HG03066 (cell line): ENCODE data around the gene LCN6.
"Not testable (repeated sequence)": the region's sequence is repeated elsewhere in the genome, so short reads cannot be mapped to it uniquely, and the experiment has no call there.

Experiments used
- ATAC-seq: cut with Tn5 transposase; IDR thresholded peaks from one replicate; pipeline ENCODE4 v1.9.1; 2021; ENCODE audit warnings: low read depth; ENCODE audit not compliant: unreplicated experiment

Gene LCN6

DNA sequence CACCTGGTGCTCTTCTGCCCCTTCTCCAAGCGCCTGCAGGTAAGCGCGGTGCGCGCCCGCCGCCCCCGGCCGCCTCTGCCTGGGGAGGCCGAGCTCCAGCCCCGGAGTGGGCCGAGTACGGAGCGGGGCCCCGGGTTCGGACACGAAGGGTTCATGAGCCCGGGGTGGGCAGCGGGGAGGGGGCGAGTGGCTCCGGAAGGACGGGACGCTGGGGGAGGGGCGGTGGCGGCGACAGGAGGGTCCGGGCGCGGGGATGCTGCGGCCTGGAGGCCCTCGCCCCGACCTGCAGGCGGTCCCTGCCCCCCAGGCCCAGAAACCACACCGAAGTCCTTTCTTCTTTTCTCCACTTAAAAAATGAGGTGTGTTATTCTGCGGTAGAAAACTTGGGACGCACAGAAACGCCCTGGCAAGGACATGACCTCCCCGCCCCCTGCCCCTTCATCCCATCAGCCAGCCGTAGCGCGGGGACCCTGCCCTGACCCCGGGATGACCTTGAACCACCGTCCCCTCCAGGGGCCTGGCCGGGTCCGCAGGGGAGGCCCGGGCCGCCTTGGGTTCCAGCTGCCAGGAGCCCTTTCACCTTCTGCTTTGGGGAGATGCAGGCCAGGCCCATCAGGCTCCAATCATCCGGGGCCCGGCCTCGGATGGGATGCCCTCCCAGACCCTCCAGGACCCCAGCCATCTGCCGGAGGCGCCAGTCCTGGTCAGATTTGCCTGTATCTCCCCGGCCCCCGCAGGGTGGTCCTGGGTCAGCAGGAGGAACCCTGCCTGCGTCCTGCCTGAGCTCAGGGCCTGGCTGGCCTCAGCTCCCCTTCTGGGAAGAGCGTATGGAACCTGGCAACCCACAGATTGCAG, 35.4 kb downstream of the LCN6 start:
- no peak for ATAC-seq

DNA sequence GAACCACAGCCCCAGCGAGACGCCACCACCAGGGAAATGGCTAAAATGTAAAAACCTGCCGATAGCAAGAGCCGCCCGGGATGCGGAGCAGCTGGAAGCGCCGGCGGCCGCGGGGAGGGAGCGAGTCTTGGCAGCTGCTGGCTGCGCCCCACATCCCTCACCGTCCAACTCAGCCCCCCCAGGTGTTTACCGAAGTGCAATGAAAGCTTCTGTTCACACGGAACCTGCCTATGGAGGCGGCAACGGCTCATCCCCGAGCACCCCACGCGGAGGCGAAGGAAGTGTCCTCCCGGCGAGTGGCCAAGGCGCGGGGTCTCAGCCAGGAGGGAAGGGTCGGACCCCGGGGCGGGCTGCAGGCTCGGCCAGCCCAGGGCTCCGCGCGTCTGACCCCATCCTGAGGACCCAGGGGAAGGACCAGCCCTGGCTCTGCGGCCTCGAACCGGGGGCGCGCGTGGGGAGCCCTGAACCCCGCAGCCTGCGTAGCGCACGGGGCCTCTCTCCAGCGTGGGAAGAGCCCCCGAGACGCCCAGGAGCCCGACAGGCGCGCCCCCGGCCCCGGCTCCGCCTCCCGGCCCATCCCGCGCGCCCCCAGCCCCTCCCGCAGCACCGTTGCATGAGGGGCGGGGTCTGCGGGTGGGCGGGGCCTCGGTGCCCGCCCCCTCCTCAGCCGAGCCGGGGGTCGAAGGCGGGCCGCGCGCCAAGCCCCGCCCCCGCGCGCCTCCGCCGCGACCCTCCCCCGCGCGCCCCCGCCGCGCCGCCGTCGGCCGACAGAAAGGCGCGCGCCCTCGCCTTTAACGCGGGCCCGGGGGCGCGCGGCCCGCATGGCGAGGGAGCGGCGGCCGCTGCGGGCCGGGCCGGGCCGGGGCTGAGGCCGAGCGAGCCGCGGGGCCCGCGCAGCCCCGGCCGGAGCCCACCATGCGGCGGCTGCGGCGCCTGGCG, 36.3 kb downstream of the LCN6 start, which contains the start of gene DIPK1B:
Gene DIPK1B (plus strand): TSS at position 822 of the 939 bp plus-strand sequence. CDS start 94 bp downstream, at position 916.
- no peak for ATAC-seq

DNA sequence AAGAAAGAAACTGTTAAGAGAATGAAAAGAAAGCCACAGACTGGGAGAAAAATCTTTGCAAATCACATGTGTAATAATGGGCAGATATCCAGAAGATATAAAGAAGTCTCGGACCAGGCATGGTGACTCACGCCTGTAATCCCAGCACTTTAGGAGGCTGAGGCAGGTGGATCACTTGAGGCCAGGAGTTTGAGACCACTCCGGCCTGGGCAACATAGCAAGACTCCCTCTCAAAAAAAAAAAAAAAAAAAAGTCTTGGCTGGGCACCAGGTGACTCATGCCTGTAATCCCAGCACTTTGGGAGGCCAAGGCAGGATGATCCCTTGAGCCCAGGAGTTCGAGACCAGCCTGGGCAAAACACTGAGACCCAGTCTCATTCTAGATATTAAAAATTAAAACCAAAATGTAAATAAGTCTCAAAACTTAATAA, 37.1 kb downstream of the LCN6 start:
- not testable (repeated sequence) for ATAC-seq

DNA sequence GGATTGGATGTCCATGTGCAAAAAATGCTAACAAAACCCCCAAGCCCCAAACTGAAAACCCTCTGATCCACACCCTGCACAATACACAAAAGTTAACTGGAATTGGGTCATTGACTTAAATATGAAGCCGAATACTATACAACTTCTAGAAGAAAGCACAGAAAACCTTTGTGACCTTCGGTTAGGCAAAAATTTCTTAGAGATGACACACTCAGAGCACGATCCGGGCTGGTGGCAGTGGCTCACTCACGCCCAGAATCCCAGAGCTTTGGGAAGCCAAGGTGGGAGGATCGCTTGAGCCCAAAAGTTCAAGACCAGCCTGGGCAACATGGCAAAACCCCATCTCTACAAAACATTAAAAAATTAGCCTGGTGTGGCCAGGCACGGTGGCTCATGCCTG, 37.8 kb downstream of the LCN6 start:
- ATAC-seq, result no peak

DNA sequence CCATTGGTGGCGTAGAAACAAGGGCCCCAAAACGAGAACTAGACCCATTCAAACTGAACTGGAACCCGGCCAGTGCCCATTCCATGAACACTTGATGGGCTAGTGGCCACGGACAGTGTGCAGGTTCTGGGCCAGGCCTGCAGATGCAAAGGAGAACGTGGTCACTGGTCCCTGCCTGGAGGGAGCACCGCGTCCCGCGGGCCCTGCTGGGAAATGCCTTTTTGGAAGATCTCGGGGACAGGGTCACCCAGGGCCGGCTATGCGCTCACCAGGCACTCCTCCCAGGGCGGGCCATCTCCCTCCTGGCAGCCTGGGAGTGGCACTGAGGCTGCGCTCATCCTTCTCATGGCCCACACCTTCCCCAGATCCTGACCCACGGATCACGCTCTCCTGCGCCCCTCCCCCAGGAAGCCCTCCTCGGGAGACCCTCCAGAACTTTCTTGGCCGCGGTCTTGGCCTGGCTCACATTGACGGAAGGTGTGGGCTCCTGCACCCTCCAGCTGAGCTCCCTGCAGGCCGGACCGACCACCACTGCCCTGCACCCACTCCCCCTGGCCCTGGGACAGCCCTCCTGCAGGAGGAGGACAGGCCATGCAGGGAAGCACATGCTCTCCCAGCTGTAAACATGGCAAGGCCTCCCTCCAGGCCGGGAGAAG, 38.7 kb downstream of the LCN6 start:
- ATAC-seq, result no peak

DNA sequence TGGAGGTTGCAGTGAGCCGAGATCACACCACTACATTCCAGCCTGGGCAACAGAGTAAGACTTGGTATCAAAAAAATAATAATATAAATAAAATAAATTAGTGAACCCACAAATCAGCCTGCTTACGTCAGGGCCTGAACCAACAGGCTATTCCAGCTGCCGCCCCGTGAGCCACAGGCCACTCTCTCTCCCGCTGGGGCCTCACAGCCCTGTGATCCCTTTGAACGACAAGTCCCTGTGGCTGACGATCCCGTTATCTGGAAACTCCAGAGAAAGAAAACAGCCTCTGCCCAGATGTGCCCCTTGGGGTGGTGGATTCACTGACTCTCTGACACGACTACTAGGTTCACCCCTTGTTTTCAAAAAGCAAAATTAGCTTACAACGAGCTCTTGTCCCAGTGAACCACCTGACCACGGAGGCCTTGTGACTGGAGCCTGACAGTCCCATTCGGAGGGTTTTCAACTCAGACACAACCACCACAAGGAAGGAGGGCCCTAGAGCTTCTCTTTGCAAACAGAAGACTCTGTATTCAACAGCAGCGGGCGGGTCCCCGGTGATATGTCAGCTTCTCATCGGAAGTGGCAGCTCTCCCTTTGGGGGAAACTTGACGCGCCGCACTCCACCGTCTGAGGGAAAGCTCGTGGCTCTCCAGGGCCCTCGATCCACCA, 40.3 kb downstream of the LCN6 start:
- no peak for ATAC-seq

DNA sequence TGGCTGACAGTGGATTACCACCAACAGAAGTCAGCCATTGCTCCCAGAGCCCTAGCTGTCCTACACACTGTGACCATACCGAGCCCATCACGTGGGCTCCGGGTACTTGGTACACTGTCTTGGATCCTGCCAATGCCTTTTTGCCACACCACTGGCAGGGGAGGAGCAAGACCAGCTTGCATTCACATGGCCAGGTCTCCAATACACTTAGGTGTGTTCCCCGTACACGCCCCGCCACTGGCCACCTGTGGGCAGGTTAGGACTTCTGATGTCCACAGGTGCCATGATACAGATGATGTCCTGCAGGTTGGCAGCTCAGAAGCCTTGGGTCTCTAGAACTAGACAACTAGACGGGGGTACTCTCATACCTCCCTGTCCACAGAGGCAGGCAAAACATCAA, 41.3 kb downstream of the LCN6 start:
- no peak for ATAC-seq

DNA sequence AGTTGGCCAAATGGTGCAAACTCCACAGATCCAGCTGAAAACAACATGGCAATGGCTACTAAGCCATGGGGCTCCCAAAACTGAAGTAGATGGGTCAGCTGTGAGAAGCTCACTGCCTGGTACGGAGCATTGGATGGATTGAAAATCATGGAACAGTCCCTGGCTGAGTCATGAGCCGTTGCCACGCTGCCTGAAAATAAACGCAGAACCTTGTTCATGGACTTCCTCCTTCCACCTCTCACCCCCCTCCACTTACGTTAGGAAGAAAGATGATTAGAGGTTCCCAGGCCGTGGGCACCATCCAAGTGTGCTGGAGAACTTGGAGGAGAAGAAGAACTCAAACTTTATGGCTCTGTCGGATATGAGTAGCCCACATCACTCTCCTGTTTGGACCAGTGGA, 42.8 kb downstream of the LCN6 start:
- ATAC-seq, result no peak

DNA sequence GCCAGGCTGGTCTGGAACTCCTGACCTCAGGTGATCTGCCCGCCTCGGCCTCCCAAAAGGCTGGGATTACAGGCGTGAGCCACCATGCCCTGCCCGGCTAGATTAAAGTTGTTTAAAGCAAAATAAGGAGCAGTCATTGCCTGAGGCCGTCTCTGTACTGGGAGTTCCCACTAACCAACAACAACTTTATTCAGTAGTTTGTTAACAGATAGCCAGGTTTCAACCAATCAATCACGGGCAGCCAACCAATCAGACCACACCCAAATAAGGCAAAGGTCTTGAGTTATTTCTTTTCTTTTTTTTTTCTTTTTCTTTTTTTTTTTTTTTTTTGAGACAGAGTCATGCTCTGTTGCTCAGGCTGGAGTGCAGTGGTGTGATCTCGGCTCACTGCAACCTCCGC, 43.6 kb downstream of the LCN6 start:
- not testable (repeated sequence) for ATAC-seq

DNA sequence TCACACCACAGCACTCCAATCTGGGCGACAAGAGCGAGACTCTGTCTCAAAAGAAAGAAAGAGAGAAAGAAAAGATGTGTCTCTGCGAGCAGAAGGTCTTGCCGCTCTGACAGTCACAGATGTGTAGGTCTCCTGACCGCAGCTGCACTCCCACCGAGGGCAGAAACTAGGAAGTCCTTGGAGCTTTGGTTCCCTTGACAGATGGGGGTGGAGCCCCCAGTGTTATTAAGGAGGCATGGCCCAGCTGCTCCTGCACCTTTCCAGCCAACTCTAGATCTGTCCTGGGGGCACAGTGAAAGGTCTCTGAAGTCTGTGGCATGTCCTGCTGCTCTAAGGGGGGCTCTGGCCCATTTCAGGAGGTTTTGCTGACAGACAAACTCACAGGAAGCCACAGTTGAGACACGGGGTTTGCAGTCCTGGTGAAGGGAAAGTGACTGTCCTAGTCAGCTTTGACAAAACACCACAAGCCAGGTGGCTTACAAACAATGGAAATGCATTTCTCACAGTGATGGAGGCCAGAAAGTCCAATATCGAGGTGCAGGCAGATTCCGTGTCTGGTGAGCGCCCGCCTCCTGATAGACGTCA, 45.0 kb downstream of the LCN6 start:
- no peak for ATAC-seq

DNA sequence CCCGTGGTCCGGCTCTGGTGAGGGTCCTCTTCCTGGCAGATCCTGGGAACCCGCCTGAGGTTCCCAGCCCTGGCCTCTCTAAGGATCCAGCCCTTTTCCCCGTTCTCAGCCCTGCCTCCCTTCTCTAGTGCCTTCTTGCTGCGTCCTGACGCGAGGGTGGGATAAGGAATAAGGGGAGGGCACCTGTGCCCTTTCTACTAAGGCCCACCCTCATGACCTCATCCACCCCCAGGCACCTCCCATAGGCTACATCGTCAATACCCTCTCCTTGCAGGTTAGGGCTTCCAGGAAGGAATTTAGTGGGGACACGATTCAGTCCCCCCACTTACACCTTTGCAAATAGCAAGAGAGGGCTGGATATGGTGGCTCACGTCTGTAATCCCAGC, 46.7 kb downstream of the LCN6 start:
- ATAC-seq, result no peak

DNA sequence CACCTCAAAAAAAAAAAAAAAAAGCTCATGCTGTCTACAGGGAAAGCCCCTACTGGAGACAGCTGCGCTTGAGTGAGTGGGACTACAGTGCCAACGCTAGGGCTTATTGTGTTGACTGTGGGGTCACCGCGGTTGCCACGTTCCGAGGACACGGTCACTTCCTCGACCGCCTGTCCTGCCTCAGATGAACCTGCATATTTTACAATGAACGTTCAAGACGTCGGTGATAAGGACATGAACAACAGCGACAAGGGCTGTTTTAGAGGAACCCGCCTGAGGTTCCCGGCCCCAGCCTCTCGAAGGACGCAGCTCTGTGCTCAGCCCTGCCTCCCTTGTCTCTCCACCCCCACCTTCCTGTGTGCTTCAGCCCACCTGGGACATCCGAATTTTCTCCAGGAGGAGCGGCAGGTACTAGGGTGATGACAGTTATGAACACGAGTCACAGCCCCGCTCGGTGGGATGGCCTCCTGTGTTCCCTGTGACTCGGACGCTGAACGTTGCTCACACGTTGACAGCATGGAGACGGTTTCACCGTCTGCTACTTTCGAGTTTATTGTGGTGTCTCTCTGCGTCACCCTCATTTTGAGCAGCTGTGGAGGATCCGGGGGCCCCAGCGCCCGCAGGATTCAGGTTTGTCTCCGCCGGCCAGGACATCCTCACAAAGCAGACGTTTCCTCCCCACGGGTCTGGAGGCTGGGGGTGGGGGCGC, 47.2 kb downstream of the LCN6 start:
- ATAC-seq, result peak; percentile 67

DNA sequence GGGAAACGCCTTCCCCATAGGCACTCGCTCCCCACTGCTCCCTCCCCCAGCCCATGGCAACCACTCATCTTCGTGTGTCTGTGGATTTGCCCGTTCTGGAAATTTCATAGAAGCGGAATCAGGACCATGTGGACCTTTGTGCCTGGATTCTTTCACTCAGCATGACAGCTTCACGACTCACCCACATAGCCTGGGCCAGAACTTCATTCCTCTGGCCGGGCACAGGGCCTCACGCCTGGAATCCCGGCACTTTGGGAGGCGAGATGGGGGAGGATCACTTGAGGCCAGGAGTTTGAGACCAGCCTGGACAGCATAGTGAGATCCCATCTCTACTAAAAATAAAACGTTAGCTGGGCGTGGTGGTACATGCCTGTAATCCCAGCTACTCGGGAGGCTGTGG, 48.0 kb downstream of the LCN6 start:
- no peak for ATAC-seq

DNA sequence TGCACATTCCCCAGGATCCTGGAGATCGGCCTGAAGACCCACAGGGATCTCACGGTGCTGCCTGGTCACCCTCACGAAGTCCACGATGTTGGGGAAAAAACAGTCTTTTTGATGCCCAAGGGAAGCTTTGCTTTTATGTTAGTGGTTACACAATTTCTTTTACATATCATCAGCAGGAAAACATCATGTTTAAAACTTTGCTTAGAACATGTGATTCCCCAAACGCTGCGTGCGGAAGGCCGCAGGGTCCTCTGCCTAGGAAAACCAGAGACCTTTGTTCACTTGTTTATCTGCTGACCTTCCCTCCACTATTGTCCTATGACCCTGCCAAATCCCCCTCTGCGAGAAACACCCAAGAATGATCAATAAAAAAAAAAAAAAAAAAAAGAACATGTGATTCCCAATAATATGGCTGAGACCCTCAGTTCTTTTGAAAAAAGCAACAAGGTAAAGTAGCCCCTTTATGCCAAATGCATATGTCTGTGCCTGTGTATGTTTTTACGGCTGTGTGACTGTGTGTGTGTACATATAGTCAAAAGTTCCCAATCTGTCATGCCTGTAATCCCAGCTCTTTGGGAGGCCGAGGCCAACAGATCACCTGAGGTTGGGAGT, 49.6 kb downstream of the LCN6 start:
- ATAC-seq, result no peak

DNA sequence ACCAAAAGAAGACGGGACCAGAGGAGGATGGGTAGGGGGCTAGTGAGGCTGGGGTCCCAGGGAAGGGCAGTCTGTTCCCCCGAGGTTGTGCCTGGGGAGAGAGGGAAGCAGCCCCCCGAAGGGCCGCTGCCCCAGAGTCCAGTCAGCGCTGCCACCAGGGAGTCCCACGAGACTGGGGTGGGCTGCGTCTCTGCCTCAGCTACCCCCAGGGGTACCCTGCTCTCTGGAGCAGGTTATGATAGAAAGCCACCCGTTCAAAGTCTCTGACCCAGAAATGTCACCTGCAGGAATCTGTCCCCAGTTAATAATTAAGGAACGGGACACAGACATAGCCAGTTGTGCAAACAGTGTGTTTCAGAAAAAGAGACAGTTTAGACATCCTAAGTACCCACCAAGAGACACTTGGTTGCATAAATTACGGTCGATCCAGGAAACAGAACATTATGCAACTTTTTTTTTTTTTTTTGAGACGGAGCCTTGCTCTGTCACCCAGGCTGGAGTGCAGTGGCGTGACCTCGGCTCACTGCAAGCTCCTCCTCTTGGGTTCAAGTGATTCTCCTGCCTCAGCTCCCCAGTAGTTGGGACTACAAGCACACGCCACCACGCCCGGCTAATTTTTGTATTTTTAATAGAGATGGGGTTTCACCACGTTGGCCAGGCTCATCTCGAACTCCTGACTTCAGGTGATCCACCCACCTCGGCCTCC, 50.4 kb downstream of the LCN6 start:
- ATAC-seq, result no peak

DNA sequence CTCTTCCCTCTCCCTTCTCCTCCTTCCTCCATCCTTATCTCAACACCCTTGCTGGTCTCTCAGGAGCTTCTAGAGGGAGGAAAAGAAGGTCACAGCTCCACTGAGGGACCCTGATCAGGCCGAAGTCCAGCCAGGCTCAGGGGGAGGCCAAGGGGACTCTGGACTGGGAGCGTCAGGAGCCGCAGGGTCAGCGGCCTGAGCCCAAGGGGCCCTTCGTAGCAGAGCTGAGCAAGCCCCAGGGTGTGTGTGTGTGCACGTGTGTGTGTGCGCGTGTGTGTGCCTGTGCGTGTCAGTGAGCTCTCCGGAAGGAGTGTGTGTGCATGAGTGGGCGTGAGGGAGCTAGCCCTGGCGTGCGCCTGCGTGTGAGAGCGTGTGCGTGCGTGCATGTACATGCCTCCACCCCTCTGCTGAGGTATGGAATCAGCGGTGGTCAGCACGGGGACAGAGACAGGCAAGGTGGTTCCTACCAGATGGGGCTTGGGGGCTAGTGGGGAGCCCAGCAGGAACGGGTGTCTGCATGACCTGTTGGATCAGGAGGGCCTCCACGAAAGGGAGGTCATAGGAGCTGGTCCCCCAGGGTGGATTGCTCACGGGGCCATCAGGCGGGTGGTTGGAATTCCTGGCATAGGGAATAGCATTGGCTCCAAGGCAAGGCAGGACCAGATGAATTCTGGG, 51.0 kb downstream of the LCN6 start:
- ATAC-seq, result no peak

DNA sequence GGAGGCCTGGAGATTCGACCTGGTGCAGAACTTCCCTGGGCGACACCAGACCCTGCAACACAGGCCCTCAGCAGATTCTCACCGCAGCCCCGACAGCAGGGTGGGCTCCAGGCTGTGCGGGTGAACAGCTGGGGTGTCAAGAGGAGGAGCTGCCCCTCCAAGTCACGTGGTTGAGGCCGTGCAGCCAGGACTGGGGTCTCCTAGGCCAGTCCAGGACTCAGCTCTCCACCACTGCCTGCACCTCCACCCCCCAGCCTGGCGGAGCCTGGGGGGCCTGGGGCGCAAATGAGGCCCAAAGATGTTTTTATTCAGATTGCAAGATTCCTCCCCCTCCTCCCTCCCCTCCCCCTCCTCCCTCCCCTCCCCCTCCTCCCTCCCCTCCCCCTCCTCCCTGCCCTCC, 51.8 kb downstream of the LCN6 start:
- no peak for ATAC-seq

DNA sequence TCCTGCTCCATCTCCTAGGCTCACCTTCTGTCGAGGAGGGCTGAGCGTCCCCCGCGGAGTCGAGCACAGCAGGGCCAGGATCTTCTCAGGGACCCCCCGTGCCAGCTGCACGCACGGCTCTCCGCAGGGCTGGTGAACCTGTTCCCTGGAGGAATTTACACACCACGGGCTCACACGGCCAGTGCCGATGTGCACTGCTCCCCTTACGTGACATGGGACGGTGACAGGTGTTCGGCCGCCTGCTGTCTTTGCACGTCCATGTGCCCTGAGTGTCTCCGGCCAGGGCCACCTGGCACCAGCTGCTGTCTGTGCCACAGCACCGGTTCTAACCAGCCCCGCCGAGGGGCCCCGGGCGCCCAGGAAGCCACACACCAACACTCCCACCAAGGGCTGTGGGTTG, 52.4 kb downstream of the LCN6 start:
- no peak for ATAC-seq
